Naive thymus-derived CD4-positive, alpha-beta T cell (primary cell): Measurements from ENCODE around the gene SHC1. TPM values are rescaled to one million over a fixed set of nuclear protein-coding genes. Genes with fewer than 3 reads are reported as not detected.
A peak's percentile ranks its signal among the peaks of the same experiment; 100 is the strongest.

Source experiments
- ATAC-seq: fragments of 150-1000 bp; cut with Tn5 transposase; 2 replicates; pipeline ENCODE4 v1.10.0; 2021; ENCODE audit warnings: mild to moderate bottlenecking, moderate library complexity
- CTCF ChIA-PET: fragments of 350-600 bp; sonication (Branson Sonifier 250); formaldehyde crosslinking; loops from one replicate; lab custom pipeline; 2021; ENCODE audit warnings: antibody characterized with exemption; lab: Charles Lee
- POLR2A ChIA-PET: fragments of 350-600 bp; sonication (Branson Sonifier 250); formaldehyde crosslinking; loops from one replicate; lab custom pipeline; 2021; ENCODE audit warnings: antibody characterized with exemption, inconsistent platforms; lab: Charles Lee
- DNase-seq, 9 donors: peaks; one replicate each; pipeline versions ENCODE4 v3.0.0 to v3.0.0-alpha.2; 2020 to 2022; ENCODE audit warnings: mixed read lengths in 1 of 9
- H3K27ac ChIP-seq: one replicate; pipeline ENCODE4 v1.7.0; 2013; ENCODE audit warnings: mild to moderate bottlenecking, low read depth, low read length, moderate library complexity
- H3K27me3 ChIP-seq, 2 donors: one replicate each; pipeline ENCODE4 v1.7.0; 2013; ENCODE audit warnings: low read length in 2 of 2, mild to moderate bottlenecking in 2 of 2, moderate library complexity in 2 of 2; ENCODE audit not compliant: control insufficient read depth in 2 of 2, insufficient read depth in 2 of 2
- H3K36me3 ChIP-seq, 3 experiments: 1 replicate in 2 of 3; 2 replicates in 1 of 3; pipeline ENCODE4 v1.7.0; 2013; ENCODE audit warnings: low read length in 3 of 3, mild to moderate bottlenecking in 3 of 3, moderate library complexity in 1 of 3; ENCODE audit not compliant: insufficient read depth in 3 of 3, control insufficient read depth in 2 of 3
- H3K4me1 ChIP-seq, 2 donors: one replicate each; pipeline ENCODE4 v1.7.0; 2013; ENCODE audit warnings: low read length in 2 of 2, mild to moderate bottlenecking in 2 of 2, moderate library complexity in 1 of 2; ENCODE audit not compliant: control insufficient read depth in 2 of 2, insufficient read depth in 2 of 2
- H3K4me3 ChIP-seq: 2 replicates; pipeline ENCODE4 v1.7.0; 2013; ENCODE audit warnings: mild to moderate bottlenecking, low read length
- H3K9me3 ChIP-seq, 3 experiments: 1 replicate in 2 of 3; 2 replicates in 1 of 3; pipeline ENCODE4 v1.7.0; 2013; ENCODE audit warnings: low read length in 3 of 3; ENCODE audit not compliant: control insufficient read depth in 2 of 3
- H3K27ac Mint-ChIP-seq, 9 donors: one replicate each; pipeline ENCODE4 v1.8.0; 2020 to 2022; ENCODE audit warnings: mixed read lengths in 9 of 9, mild to moderate bottlenecking in 8 of 9, moderate library complexity in 5 of 9, inconsistent platforms in 2 of 9
- H3K27me3 Mint-ChIP-seq, 5 donors: one replicate each; pipeline ENCODE4 v1.8.0; 2021 to 2022; ENCODE audit warnings: mixed read lengths in 5 of 5, mild to moderate bottlenecking in 1 of 5
- H3K36me3 Mint-ChIP-seq, 5 donors: one replicate each; pipeline ENCODE4 v1.8.0; 2020 to 2022; ENCODE audit warnings: mixed read lengths in 5 of 5, mild to moderate bottlenecking in 3 of 5, inconsistent platforms in 1 of 5
- H3K4me1 Mint-ChIP-seq, 7 donors: one replicate each; pipeline ENCODE4 v1.8.0; 2020 to 2022; ENCODE audit warnings: mixed read lengths in 7 of 7, mild to moderate bottlenecking in 3 of 7, inconsistent platforms in 1 of 7
- H3K4me3 Mint-ChIP-seq, 10 donors: one replicate each; pipeline ENCODE4 v1.8.0; 2020 to 2022; ENCODE audit warnings: mild to moderate bottlenecking in 10 of 10, mixed read lengths in 10 of 10, moderate library complexity in 6 of 10, inconsistent platforms in 2 of 10
- H3K9me3 Mint-ChIP-seq, 11 donors: one replicate each; pipeline ENCODE4 v1.8.0; 2020 to 2022; ENCODE audit warnings: mixed read lengths in 11 of 11, mild to moderate bottlenecking in 4 of 11, inconsistent platforms in 1 of 11, moderate library complexity in 1 of 11
- intact Hi-C, 2 donors: fragments of 100-400 bp; cut with micrococcal nuclease; formaldehyde crosslinking; loops; one replicate each; pipeline ENCODE4 v1.15.1; 2023
- polyA plus RNA-seq, 2 donors: library from polyadenylated mRNA; unstranded; fragments of 300-500 nt; fragmentation: Illumina TruSeq; gene quantifications; one replicate each; pipeline ENCODE4 v1.2.3, GENCODE V29; 2021
- total RNA-seq, 6 experiments: library from RNA in 5 of 6; stranded (reverse) in 5 of 6; gene quantifications; 1 replicate in 5 of 6; 2 replicates in 1 of 6; pipeline ENCODE4 v1.2.3 and lab custom pipeline; 2021 to 2026

SHC1 gene
- total and polyA plus RNA-seq, 7 experiments from 2014 or later, result 29.6 to 76.9 (median 73.2) TPM

DNA sequence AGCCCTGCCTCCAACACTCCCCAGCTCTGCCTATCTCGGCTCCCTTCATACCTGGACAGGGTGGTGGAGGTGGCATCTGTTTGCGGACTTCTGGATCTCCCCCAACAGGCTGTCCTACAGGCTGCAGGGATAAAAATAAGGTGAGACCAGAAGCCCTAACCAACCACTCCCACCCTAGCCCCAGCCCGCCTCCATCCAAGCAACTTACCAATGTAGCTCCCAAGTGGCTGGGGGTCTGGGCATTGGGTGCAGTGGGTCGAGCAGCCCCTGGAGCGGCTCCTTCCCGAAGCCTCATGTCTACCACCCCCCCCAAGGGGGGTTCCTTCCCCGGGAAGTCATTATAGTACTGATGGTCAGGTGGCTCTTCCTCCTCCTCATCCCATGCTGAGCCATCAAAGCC is 4.4 kb downstream of the SHC1 start:
- ATAC-seq, result no peak
- Mint-ChIP-seq H3K9me3 (no peaks in the 10 kb centered on the region), H3K4me3 (no peak overlapping the region), H3K27ac (peak overlapping the region in 3 of 9 donors; percentile 33 to 59 (median 46)), H3K27me3 (no peaks in the 10 kb centered on the region), H3K4me1 (peaks cover 14 to 54% (median 35%) of the 10 kb centered on the region in 7 donors), H3K36me3 (peaks cover 0 to 17% (median 3%) of the 10 kb centered on the region in 5 donors)
- Histone ChIP-seq H3K36me3 (peaks cover 16 to 80% (median 19%) of the 10 kb centered on the region in 3 experiments), H3K27me3 (no peaks in the 10 kb centered on the region), H3K4me1 (peaks cover 11 to 23% of the 10 kb centered on the region in 2 donors), H3K4me3 (no peak overlapping the region), H3K9me3 (no peaks in the 10 kb centered on the region), H3K27ac (no peak overlapping the region)
- ChIA-PET POLR2A (interaction anchor here (0.9 to 13.7 kb wide), 7 partner anchors 8 to 50 kb away, joined by 3 to 160 read pairs (median 5); partner anchors contain the start of genes CKS1B, LENEP and SHC1), CTCF (interaction anchor here (7.6 kb wide), 1 partner anchor 51 kb away, joined by 72 read pairs; no protein-coding TSS in a partner anchor)
- no peak for DNase-seq
- intact Hi-C loops, result no loop called here

DNA sequence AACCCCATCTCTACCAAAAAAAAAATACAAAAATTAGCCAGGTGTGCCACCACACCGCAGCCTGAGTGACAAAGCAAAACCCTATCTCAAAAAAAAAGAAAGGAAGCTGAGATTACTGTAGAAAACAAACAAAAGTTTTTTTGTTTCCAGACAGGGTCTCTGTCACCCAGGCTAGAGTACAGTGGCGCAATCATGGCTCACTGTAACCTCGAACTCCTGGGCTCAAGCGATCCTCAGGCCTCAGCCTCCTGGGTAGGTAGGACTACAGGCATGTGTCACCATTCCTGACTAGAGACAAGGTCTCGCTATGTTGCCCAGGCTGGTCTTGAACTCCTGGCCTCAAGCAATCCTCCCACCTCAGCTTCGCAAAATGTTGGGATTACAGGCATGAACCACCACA is 6.2 kb downstream of the SHC1 start:
- ChIA-PET POLR2A (interaction anchor here (0.6 to 13.7 kb wide), 7 partner anchors 9 to 374 kb away, joined by 3 to 160 read pairs (median 5); partner anchors contain the start of genes CKS1B, PBXIP1, PMVK and SHC1), CTCF (interaction anchor here (0.8 to 7.6 kb wide), 4 partner anchors 14 to 96 kb away, joined by 3 to 72 read pairs (median 3); no protein-coding TSS in a partner anchor)
- Histone ChIP-seq H3K27me3 (no peaks in the 10 kb centered on the region), H3K27ac (no peak overlapping the region), H3K4me1 (peaks cover 16 to 23% of the 10 kb centered on the region in 2 donors), H3K4me3 (no peak overlapping the region), H3K36me3 (peaks cover 16 to 74% (median 19%) of the 10 kb centered on the region in 3 experiments), H3K9me3 (no peaks in the 10 kb centered on the region)
- Mint-ChIP-seq H3K27me3 (no peaks in the 10 kb centered on the region), H3K27ac (peak overlapping the region in 5 of 9 donors; percentile 22 to 95 (median 59)), H3K4me3 (no peak overlapping the region), H3K36me3 (peaks cover 0 to 15% (median 3%) of the 10 kb centered on the region in 5 donors), H3K9me3 (no peaks in the 10 kb centered on the region), H3K4me1 (peaks cover 20 to 55% (median 42%) of the 10 kb centered on the region in 7 donors)
- intact Hi-C loops, result loop anchor here in 1 of 2 donors (5.0 kb wide), 1 partner anchor 742 kb away; the partner anchor contains the start of gene UBAP2L
- DNase-seq (no peak), ATAC-seq (no peak)

DNA sequence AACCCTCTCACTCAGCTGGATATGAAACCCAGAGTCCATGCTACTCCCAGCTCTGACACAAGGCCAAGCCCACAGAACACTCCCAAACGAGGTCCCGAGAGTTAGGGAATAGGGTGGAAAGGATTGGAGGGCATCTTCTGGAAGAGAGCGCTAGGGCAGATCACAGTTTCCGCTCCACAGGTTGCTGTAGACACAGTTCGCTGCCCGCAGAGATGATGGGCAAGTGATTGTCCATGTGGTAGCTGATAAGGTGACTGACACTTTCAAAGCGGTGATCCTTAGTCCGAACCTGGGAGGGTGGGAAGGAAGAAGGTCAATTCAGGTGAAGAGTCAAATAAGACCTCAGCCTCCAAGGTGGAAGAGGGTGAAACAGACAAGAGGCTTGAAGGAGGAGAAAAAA is 6.9 kb downstream of the SHC1 start:
- peaks cover 16 to 23% of the 10 kb centered on the region in 2 donors for H3K4me1 ChIP-seq
- POLR2A ChIA-PET, result interaction anchor here (1.1 to 13.7 kb wide), 5 partner anchors 8 to 57 kb away, joined by 4 to 160 read pairs (median 12); partner anchors contain the start of genes CKS1B, PBXIP1, PMVK and SHC1
- CTCF ChIA-PET, result interaction anchor here (7.6 kb wide), 1 partner anchor 54 kb away, joined by 72 read pairs; no protein-coding TSS in a partner anchor
- intact Hi-C loops, result loop anchor here in 1 of 2 donors (5.0 kb wide), 1 partner anchor 741 kb away; the partner anchor contains the start of gene UBAP2L
- peaks cover 16 to 49% (median 39%) of the 10 kb centered on the region in 7 donors for H3K4me1 Mint-ChIP-seq
- H3K36me3 Mint-ChIP-seq, result peaks cover 0 to 15% (median 3%) of the 10 kb centered on the region in 5 donors
- H3K36me3 ChIP-seq, result peaks cover 16 to 74% (median 19%) of the 10 kb centered on the region in 3 experiments
- H3K9me3 ChIP-seq, result no peaks in the 10 kb centered on the region
- H3K27me3 ChIP-seq, result no peaks in the 10 kb centered on the region
- H3K27ac Mint-ChIP-seq, result peak overlapping the region; percentile 6 to 95 (median 59)
- H3K27ac ChIP-seq, result peak overlapping the region; percentile 96
- no peaks in the 10 kb centered on the region for H3K27me3 Mint-ChIP-seq
- no peaks in the 10 kb centered on the region for H3K9me3 Mint-ChIP-seq
- H3K4me3 ChIP-seq, result no peak overlapping the region
- no peak for ATAC-seq
- peak overlapping the region in 2 of 10 donors; percentile 88 to 91 for H3K4me3 Mint-ChIP-seq
- DNase-seq, result no peak

DNA sequence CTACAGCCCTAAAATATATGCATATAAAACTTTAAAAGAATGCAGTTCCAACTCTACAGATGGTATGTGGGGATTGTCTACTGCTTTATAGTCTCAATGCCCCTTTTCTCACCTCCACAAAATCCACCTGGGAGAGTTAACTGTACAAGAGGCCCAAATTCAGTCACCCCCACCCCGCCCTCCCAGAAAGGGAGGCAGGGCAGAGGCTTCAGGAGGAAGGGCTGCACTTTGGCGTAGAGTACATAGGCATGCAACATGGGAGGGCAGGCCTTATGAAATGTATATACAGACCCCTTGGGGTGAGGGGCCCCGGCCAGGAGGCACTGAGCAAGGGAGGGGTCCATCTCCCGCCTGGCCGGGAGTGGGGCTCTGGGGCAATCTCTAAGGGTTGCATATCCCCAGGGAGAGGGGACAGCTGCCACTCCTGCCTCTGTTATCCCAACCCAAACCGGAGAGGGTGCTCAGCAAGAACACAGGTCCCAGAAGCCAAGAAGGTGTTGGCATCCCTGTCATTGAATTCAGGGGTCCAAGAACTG is 7.7 kb downstream of the SHC1 start:
- H3K27me3 Mint-ChIP-seq, result no peaks in the 10 kb centered on the region
- peaks cover 16 to 23% of the 10 kb centered on the region in 2 donors for H3K4me1 ChIP-seq
- CTCF ChIA-PET, result interaction anchor here (0.7 to 7.6 kb wide), 3 partner anchors 11 to 122 kb away, joined by 3 to 72 read pairs (median 13); no protein-coding TSS in a partner anchor
- H3K36me3 Mint-ChIP-seq, result peaks cover 0 to 14% (median 3%) of the 10 kb centered on the region in 5 donors
- H3K4me3 ChIP-seq, result no peak overlapping the region
- no peaks in the 10 kb centered on the region for H3K27me3 ChIP-seq
- intact Hi-C loops, result loop anchor here (1.0 to 5.0 kb wide), 2 partner anchors 36 to 741 kb away; partner anchors contain the start of gene UBAP2L (in 1 of the 2)
- H3K36me3 ChIP-seq, result peaks cover 12 to 74% (median 19%) of the 10 kb centered on the region in 3 experiments
- H3K4me1 Mint-ChIP-seq, result peaks cover 16 to 49% (median 43%) of the 10 kb centered on the region in 7 donors
- ATAC-seq, result no peak
- no peaks in the 10 kb centered on the region for H3K9me3 Mint-ChIP-seq
- H3K4me3 Mint-ChIP-seq, result peak overlapping the region; percentile 86 to 93 (median 88)
- peak overlapping the region; percentile 96 for H3K27ac ChIP-seq
- no peaks in the 10 kb centered on the region for H3K9me3 ChIP-seq
- peak overlapping the region; percentile 62 to 95 (median 92) for H3K27ac Mint-ChIP-seq
- DNase-seq, result no peak
- POLR2A ChIA-PET, result interaction anchor here (0.9 to 13.7 kb wide), 9 partner anchors 11 to 98 kb away, joined by 3 to 160 read pairs (median 5); partner anchors contain the start of genes CKS1B, FLAD1, LENEP and SHC1

DNA sequence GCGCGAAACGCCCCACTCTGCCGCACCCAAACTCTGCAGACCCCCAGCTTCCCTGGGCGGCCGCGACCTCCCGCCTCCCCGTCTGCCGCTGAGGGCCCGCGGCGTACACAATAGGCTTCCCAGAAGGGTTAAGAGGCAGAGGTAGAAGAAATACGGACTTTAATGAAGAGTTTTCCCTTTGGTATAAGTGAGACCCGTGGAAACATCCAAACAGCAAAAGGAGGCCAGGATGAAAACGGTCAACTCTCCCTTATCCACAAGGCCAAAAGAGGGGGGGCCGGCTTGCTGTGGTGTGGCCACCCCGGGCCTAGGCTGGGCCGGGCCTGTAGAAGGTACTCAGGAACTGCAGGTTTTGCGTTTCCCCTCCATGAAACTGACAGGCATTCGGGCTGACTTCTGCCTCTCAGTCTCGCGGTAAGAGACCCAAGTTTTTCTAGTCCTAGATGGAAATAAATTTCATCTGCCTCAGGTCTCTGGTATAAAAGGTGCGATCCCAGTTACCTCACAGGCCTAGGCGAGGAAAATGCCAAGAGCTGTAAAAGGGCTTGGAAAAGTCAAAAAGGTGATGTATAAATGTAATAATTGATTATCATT is 8.3 kb downstream of the SHC1 start:
- H3K4me3 ChIP-seq, result peak overlapping the region; percentile 54
- peaks cover 0 to 14% (median 3%) of the 10 kb centered on the region in 5 donors for H3K36me3 Mint-ChIP-seq
- H3K9me3 ChIP-seq, result no peaks in the 10 kb centered on the region
- H3K27ac Mint-ChIP-seq, result peak overlapping the region; percentile 83 to 95 (median 92)
- intact Hi-C loops, result loop anchor here (1.0 to 5.0 kb wide), 2 partner anchors 37 to 740 kb away; partner anchors contain the start of gene UBAP2L (in 1 of the 2)
- peaks cover 16 to 23% of the 10 kb centered on the region in 2 donors for H3K4me1 ChIP-seq
- no peaks in the 10 kb centered on the region for H3K27me3 ChIP-seq
- peaks cover 16 to 52% (median 43%) of the 10 kb centered on the region in 7 donors for H3K4me1 Mint-ChIP-seq
- ChIA-PET CTCF (interaction anchor here (0.6 to 7.6 kb wide), 6 partner anchors 10 to 123 kb away, joined by 3 to 72 read pairs (median 4); no protein-coding TSS in a partner anchor), POLR2A (interaction anchor here (0.9 to 13.7 kb wide), 16 partner anchors 12 to 555 kb away, joined by 3 to 160 read pairs (median 5); partner anchors contain the start of genes CKS1B, FLAD1, LENEP and PMVK)
- H3K4me3 Mint-ChIP-seq, result peak overlapping the region; percentile 86 to 93 (median 88)
- peak overlapping the region; percentile 96 for H3K27ac ChIP-seq
- DNase-seq (peak in 2 of 9 donors; percentile 40 to 43), ATAC-seq (peak; percentile 20)
- no peaks in the 10 kb centered on the region for H3K27me3 Mint-ChIP-seq
- peaks cover 12 to 70% (median 19%) of the 10 kb centered on the region in 3 experiments for H3K36me3 ChIP-seq
- H3K9me3 Mint-ChIP-seq, result no peaks in the 10 kb centered on the region
